ENCODE data around the gene FYB2.

DNA sequence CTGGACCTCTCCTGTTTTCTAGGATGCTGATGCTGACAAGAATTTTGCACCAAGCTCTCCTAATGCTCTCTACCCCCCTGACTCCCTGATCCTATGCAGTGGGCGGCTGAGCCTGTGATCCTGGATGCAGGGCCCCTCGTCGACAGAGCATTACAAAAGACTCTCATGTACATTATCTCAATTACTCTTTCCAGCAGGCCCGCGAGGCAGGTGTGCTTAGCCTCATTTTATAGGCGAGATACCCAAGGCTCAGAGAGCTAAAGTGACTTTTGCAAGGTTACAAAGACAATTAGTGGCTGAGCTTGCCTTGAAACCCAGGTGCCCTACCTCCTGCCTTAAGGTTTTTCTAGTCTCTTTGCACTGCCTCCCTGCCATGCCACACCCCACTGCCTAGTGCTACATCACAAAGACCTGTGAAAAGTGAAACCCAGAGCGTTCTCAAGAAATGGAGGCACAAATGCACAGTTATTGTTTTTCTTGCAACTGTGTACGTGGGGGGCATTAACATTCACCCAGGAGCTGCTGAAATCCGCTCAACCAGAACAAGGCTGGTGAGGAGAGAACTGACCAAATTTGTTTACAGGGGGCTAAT, 25.4 kb upstream of the FYB2 start:
- TF ChIP-seq POLR2A (IDR thresholded peaks at IDR 0.05): no peak
- TF ChIP-seq, protein P1, sequence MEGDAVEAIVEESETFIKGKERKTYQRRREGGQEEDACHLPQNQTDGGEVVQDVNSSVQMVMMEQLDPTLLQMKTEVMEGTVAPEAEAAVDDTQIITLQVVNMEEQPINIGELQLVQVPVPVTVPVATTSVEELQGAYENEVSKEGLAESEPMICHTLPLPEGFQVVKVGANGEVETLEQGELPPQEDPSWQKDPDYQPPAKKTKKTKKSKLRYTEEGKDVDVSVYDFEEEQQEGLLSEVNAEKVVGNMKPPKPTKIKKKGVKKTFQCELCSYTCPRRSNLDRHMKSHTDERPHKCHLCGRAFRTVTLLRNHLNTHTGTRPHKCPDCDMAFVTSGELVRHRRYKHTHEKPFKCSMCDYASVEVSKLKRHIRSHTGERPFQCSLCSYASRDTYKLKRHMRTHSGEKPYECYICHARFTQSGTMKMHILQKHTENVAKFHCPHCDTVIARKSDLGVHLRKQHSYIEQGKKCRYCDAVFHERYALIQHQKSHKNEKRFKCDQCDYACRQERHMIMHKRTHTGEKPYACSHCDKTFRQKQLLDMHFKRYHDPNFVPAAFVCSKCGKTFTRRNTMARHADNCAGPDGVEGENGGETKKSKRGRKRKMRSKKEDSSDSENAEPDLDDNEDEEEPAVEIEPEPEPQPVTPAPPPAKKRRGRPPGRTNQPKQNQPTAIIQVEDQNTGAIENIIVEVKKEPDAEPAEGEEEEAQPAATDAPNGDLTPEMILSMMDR (IDR thresholded peaks at IDR 0.05): no peak
